H1 (cell line): ENCODE measurements around the gene DRD1.
"Not testable (repeated sequence)": the region's sequence is repeated elsewhere in the genome, so short reads cannot be mapped to it uniquely, and the experiment has no call there.

ENCODE experiments used
- BRCA1 ChIP-seq: IDR thresholded peaks from 2 replicates; pipeline ENCODE4 v1.6.1; 2012; ENCODE audit warnings: low read depth, low read length, improper control_type of control experiment
- CHD2 ChIP-seq: IDR thresholded peaks from 2 replicates; pipeline ENCODE4 v1.6.1; 2012; ENCODE audit warnings: low read length, improper control_type of control experiment
- EP300 ChIP-seq, 2 experiments: IDR thresholded peaks; 1 replicate in 1 of 2; 2 replicates in 1 of 2; pipeline ENCODE4 v1.6.1; 2011 to 2012; ENCODE audit warnings: low read depth in 2 of 2, low read length in 2 of 2, mild to moderate bottlenecking in 2 of 2, borderline replicate concordance in 1 of 2, inconsistent platforms in 1 of 2, moderate library complexity in 1 of 2
- FOSL1 ChIP-seq: IDR thresholded peaks from 2 replicates; pipeline ENCODE4 v1.6.1; 2011; ENCODE audit warnings: mild to moderate bottlenecking, low read depth, low read length, moderate library complexity; ENCODE audit not compliant: insufficient read depth
- GABPA ChIP-seq: IDR thresholded peaks from 2 replicates; pipeline ENCODE4 v1.6.1; 2011; ENCODE audit warnings: mild to moderate bottlenecking, low read length, moderate library complexity, borderline replicate concordance; ENCODE audit not compliant: insufficient read depth
- HDAC6 ChIP-seq: IDR thresholded peaks from one replicate; pipeline ENCODE4 v1.7.1; 2012; ENCODE audit warnings: low read depth, mild to moderate bottlenecking, inconsistent platforms, low read length, moderate library complexity
- POLR2A ChIP-seq, 2 experiments: IDR thresholded peaks; 1 replicate in 1 of 2; 2 replicates in 1 of 2; pipeline ENCODE4 v1.6.1; 2011; ENCODE audit warnings: low read depth in 2 of 2, low read length in 2 of 2, mild to moderate bottlenecking in 2 of 2; ENCODE audit errors: control extremely low read depth in 1 of 2
- POLR2AphosphoS5 ChIP-seq: IDR thresholded peaks from 2 replicates; pipeline ENCODE4 v1.6.1; 2011; ENCODE audit warnings: low read depth, low read length
- RAD21 ChIP-seq, 2 experiments: IDR thresholded peaks in 1 of 2; conservative IDR thresholded peaks in 1 of 2; 2 replicates each; pipeline ENCODE4 v1.6.1; 2011; ENCODE audit warnings: low read depth in 2 of 2, low read length in 2 of 2, improper control_type of control experiment in 1 of 2, inconsistent platforms in 1 of 2, mild to moderate bottlenecking in 1 of 2, moderate library complexity in 1 of 2
- TAF1 ChIP-seq: IDR thresholded peaks from 2 replicates; pipeline ENCODE4 v1.6.1; 2011; ENCODE audit warnings: mild to moderate bottlenecking, low read depth, low read length
- TCF12 ChIP-seq: IDR thresholded peaks from 2 replicates; pipeline ENCODE4 v1.6.1; 2011; ENCODE audit warnings: low read depth, mild to moderate bottlenecking, low read length
- TF ChIP-seq, protein P1 (sequence below), 3 experiments: IDR thresholded peaks; 1 replicate in 2 of 3; 2 replicates in 1 of 3; pipeline versions ENCODE4 v1.5.1 to v1.6.1; 2011; ENCODE audit warnings: low read length in 3 of 3, mild to moderate bottlenecking in 3 of 3, inconsistent platforms in 2 of 3, low read depth in 1 of 3, moderate library complexity in 1 of 3; ENCODE audit not compliant: insufficient read depth in 1 of 3; ENCODE audit errors: control extremely low read depth in 1 of 3

DNA sequence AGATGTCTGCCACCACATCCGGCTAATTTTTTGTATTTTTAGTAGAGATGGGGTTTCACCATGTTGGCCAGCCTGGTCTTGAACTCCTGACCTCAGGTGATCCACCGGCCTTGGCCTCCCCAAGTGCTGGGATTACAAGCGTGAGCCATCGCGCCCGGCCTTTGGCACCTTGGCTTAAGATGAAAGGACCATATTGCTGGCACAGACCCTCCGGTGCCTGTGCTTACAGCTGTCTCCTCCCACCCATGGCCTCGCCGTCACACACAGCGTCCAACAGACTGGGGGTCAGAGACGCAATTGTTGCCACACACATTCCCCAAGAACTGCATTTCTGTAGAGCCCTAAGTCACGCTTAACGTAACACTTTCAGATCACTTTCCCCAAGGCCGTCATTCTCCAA is 2.4 kb upstream of the DRD1 start:
- TF ChIP-seq, protein P1, sequence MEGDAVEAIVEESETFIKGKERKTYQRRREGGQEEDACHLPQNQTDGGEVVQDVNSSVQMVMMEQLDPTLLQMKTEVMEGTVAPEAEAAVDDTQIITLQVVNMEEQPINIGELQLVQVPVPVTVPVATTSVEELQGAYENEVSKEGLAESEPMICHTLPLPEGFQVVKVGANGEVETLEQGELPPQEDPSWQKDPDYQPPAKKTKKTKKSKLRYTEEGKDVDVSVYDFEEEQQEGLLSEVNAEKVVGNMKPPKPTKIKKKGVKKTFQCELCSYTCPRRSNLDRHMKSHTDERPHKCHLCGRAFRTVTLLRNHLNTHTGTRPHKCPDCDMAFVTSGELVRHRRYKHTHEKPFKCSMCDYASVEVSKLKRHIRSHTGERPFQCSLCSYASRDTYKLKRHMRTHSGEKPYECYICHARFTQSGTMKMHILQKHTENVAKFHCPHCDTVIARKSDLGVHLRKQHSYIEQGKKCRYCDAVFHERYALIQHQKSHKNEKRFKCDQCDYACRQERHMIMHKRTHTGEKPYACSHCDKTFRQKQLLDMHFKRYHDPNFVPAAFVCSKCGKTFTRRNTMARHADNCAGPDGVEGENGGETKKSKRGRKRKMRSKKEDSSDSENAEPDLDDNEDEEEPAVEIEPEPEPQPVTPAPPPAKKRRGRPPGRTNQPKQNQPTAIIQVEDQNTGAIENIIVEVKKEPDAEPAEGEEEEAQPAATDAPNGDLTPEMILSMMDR (IDR thresholded peaks at IDR 0.05; ENCODE audit: control extremely low read depth in 1 of 3, insufficient read depth in 1 of 3, low read depth in 1 of 3, low read length in 3 of 3) = not testable (repeated sequence)
- not testable (repeated sequence) for TF ChIP-seq TCF12; HDAC6; RAD21 (IDR thresholded peaks at IDR 0.05 in 1 of 2, conservative IDR thresholded peaks at IDR 0.05 in 1 of 2; ENCODE audit: low read depth in 2 of 2, low read length in 2 of 2); FOSL1; EP300 (IDR thresholded peaks at IDR 0.05; ENCODE audit: borderline replicate concordance in 1 of 2, low read depth in 2 of 2, low read length in 2 of 2); CHD2; GABPA; POLR2A (IDR thresholded peaks at IDR 0.05; ENCODE audit: control extremely low read depth in 1 of 2, low read depth in 2 of 2, low read length in 2 of 2); BRCA1; POLR2AphosphoS5; TAF1
